ENCODE results near the gene MZB1. TPM values are rescaled to one million over a fixed set of nuclear protein-coding genes. Genes with fewer than 3 reads are reported as not detected.
A peak's percentile ranks its signal among the peaks of the same experiment; 100 is the strongest.

MZB1 gene
- total and polyA plus RNA-seq, 2 of the 13 experiments (the other 11 are each of a cell fraction or from before 2014, with no cell fraction given) = 0.31 to 0.40 TPM

DNA sequence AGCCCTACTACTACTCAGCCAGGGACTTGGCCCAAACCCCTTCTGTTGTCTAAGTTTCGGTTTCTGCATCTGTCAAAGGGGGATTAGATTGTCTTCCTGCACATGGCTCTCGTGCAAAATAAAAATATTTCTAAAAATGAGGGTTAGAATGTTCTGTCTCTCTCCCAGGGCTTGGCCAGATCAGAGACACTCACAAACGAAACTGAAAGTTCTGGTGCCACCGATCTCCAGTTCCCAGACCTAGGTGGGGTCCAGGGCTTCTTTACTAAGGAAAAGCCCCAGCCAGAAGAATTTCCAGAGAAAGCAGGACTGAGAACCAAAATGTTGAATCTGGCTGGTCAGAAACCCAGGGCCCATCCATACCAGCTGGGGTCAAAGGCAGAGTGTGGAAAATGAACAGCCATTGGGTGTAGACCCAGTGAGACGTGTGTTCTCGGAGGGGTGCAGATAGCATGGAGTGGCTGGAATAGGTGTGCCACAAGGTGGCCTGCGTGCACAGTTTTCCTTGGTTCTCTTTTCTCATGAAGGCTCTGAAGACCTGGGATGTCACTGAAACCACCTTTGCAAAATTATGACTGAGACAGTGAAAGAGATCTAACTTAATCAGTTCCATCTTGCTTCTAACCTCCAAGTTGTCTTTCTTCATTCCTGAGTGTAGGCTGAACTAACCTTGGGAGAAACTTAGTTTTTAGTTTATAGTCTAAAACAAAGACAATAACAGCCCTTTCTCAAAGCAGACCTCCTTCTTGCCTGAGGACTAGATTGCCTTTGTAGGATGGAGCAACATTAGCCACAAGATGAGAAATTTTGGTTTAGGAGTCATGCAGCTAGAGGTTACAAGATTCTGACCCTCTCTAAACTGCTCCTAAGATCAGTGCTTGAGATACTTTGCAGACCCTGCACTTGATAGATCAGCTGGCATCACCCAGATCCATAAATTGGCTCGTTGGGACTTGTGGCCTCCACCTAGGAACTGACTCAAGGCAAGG is 4.4 kb downstream of the MZB1 start (continued):
- TF ChIP-seq PRDM10 (CRISPR knock-in tag; IDR thresholded peaks at IDR 0.05; ENCODE audit: low read depth) (0 out of 2 replicates have a peak, but pooled peaks have one; percentile 47), ZNF768 (CRISPR knock-in tag; IDR thresholded peaks at IDR 0.05) (no peak), GATA4 (IDR thresholded peaks at IDR 0.05; ENCODE audit: borderline replicate concordance, low read depth) (no peak), ZNF317 (CRISPR knock-in tag; IDR thresholded peaks at IDR 0.05) (no peak), FOSL2 (CRISPR knock-in tag; IDR thresholded peaks at IDR 0.05) (peak; percentile 25; the same call in 1 of the 2 replicates), ZNF772 (CRISPR knock-in tag; IDR thresholded peaks at IDR 0.05) (0 out of 2 replicates have a peak, but pooled peaks have one; percentile 19), NR2C2 (CRISPR knock-in tag; IDR thresholded peaks at IDR 0.05; ENCODE audit: borderline replicate concordance) (peak; percentile 40; the same call in 1 of the 2 replicates), ZNF33A (CRISPR knock-in tag; IDR thresholded peaks at IDR 0.05; ENCODE audit: borderline replicate concordance) (no peak), RARA (CRISPR knock-in tag; IDR thresholded peaks at IDR 0.05) (peak; percentile 37; the same call in 1 of the 2 replicates), ZBTB7A (CRISPR knock-in tag; IDR thresholded peaks at IDR 0.05) (no peak), ZNF878 (CRISPR knock-in tag; IDR thresholded peaks at IDR 0.05) (no peak), YY1 (IDR thresholded peaks at IDR 0.05; ENCODE audit: insufficient read depth, insufficient replicate concordance, low read depth, low read length) (peak; percentile 62), TEAD3 (CRISPR knock-in tag; optimal IDR thresholded peaks at IDR 0.05; ENCODE audit: borderline replicate concordance) (peak; percentile 72), ARID2 (CRISPR knock-in tag; IDR thresholded peaks at IDR 0.05; ENCODE audit: borderline replicate concordance) (0 out of 2 replicates have a peak, but pooled peaks have one; percentile 17), STAG1 (CRISPR knock-in tag; IDR thresholded peaks at IDR 0.05) (peak; percentile 79), ZNF792 (CRISPR knock-in tag; IDR thresholded peaks at IDR 0.05) (peak; percentile 71; the same call in 1 of the 2 replicates), HDAC2 (CRISPR knock-in tag; IDR thresholded peaks at IDR 0.05) (peak; percentile 51; the same call in 1 of the 2 replicates), GATAD1 (CRISPR knock-in tag; IDR thresholded peaks at IDR 0.05) (peak; percentile 63), PATZ1 (CRISPR knock-in tag; IDR thresholded peaks at IDR 0.05) (peak; percentile 67)
- TF ChIP-seq, protein P1, sequence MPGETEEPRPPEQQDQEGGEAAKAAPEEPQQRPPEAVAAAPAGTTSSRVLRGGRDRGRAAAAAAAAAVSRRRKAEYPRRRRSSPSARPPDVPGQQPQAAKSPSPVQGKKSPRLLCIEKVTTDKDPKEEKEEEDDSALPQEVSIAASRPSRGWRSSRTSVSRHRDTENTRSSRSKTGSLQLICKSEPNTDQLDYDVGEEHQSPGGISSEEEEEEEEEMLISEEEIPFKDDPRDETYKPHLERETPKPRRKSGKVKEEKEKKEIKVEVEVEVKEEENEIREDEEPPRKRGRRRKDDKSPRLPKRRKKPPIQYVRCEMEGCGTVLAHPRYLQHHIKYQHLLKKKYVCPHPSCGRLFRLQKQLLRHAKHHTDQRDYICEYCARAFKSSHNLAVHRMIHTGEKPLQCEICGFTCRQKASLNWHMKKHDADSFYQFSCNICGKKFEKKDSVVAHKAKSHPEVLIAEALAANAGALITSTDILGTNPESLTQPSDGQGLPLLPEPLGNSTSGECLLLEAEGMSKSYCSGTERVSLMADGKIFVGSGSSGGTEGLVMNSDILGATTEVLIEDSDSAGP (CRISPR knock-in tag; IDR thresholded peaks at IDR 0.05; ENCODE audit: borderline replicate concordance) = 0 out of 2 replicates have a peak, but pooled peaks have one; percentile 43
- TF ChIP-seq, protein P2, sequence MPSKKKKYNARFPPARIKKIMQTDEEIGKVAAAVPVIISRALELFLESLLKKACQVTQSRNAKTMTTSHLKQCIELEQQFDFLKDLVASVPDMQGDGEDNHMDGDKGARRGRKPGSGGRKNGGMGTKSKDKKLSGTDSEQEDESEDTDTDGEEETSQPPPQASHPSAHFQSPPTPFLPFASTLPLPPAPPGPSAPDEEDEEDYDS (CRISPR knock-in tag; IDR thresholded peaks at IDR 0.05) = peak; percentile 77
